Heart left ventricle (tissue), 13 donors: ENCODE results near the gene OPN1MW.
"Not testable (repeated sequence)": the region's sequence is repeated elsewhere in the genome, so short reads cannot be mapped to it uniquely, and the experiment has no call there.

Experiments
- CTCF ChIP-seq, 12 donors: fragments of 200-600 bp; sonication (generic) in 4 of 12; IDR thresholded peaks; one replicate each; pipeline versions ENCODE4 v1.5.0 to v1.8.0; 2018 to 2022; ENCODE audit warnings: antibody characterized with exemption in 12 of 12, mild to moderate bottlenecking in 5 of 12
- POLR2A ChIP-seq, 2 donors: fragments of 450-650 bp; IDR thresholded peaks; one replicate each; pipeline ENCODE4 v1.6.1; 2017; ENCODE audit warnings: antibody characterized with exemption in 2 of 2, mild to moderate bottlenecking in 2 of 2, moderate library complexity in 2 of 2
- donor health status: ischemic (EF 13 %, LVEDD 7.1; RV severe dilation, severe dysfunction).
- donor health status: DM: no; HTN: yes; CAD: no.
- donor health status: DM: no; HTN: no; CAD: no.
- donor health status: ischemic (EF 25% LVEDD 6.9; RV normal size, moderate dysfunction).
- donor health status: ischemic (EF 25% LVEDD 5.7; RV mildly dilated, moderate dysfunction).
- donor health status: ischemic (EF 35%, LVEDD 5.7; RV mildly dilated, moderate dysfunction).
- donor health status: nonischemic (EF 11% LVEDD 7.7; RV severe dilation, severe dysfunction).
- donor health status: DM: yes; HTN: yes; CAD: no.
- donor health status: PGD.
- donor health status: ischemic (EF 29% LVEDD 5.4; RV normal size, mild dysfunction).
- donor health status: nonischemic (EF 23%, LVEDD 6.1; RV moderate dilation, normal function).

GRCh38 chrX:154157207-154157606, 25.2 kb upstream of the OPN1MW start:
- not testable (repeated sequence) for TF ChIP-seq CTCF, POLR2A (IDR thresholded peaks at IDR 0.05)
